Endodermal cell (in vitro differentiated cells): ENCODE data around the gene DTNBP1. TPM values are rescaled to one million over a fixed set of nuclear protein-coding genes. Genes with fewer than 3 reads are reported as not detected.

Experiments
- DNase-seq: peaks from one replicate; pipeline ENCODE4 v3.0.0-alpha.2; 2017
- H3K27ac ChIP-seq: 2 replicates; pipeline ENCODE4 v1.5.1; 2013; ENCODE audit warnings: mild to moderate bottlenecking, low read depth, low read length, moderate library complexity
- H3K27me3 ChIP-seq: 2 replicates; pipeline ENCODE4 v1.6.1; 2013; ENCODE audit warnings: mild to moderate bottlenecking, low read length, moderate library complexity; ENCODE audit not compliant: insufficient read depth, control insufficient read depth, poor library complexity, severe bottlenecking
- H3K36me3 ChIP-seq: 2 replicates; pipeline ENCODE4 v1.7.0; 2013; ENCODE audit warnings: mild to moderate bottlenecking, low read length, moderate library complexity; ENCODE audit not compliant: control insufficient read depth, insufficient read depth
- H3K4me1 ChIP-seq: one replicate; pipeline ENCODE4 v1.7.0; 2013; ENCODE audit warnings: low read length; ENCODE audit not compliant: control insufficient read depth, insufficient read depth
- H3K4me3 ChIP-seq: 2 replicates; pipeline ENCODE4 v1.5.1; 2013; ENCODE audit warnings: mild to moderate bottlenecking, low read length, moderate library complexity
- H3K9ac ChIP-seq: 2 replicates; pipeline ENCODE4 v1.6.1; 2013; ENCODE audit warnings: mild to moderate bottlenecking, low read length, moderate library complexity; ENCODE audit not compliant: poor library complexity, severe bottlenecking; ENCODE audit errors: extremely low read depth
- H3K9me3 ChIP-seq: 2 replicates; pipeline ENCODE4 v1.6.1; 2013; ENCODE audit warnings: mild to moderate bottlenecking, low read length, moderate library complexity; ENCODE audit not compliant: control insufficient read depth
- H3K27ac Mint-ChIP-seq: 2 replicates; pipeline ENCODE4 v1.8.0; 2020; ENCODE audit warnings: mixed read lengths
- H3K27me3 Mint-ChIP-seq: 2 replicates; pipeline ENCODE4 v1.8.0; 2021; ENCODE audit warnings: mild to moderate bottlenecking, mixed read lengths; ENCODE audit not compliant: insufficient read depth
- H3K36me3 Mint-ChIP-seq: 2 replicates; pipeline ENCODE4 v1.8.0; 2020; ENCODE audit warnings: low read depth, mixed read lengths
- H3K4me1 Mint-ChIP-seq: 2 replicates; pipeline ENCODE4 v1.8.0; 2020; ENCODE audit warnings: mixed read lengths
- H3K4me3 Mint-ChIP-seq: 2 replicates; pipeline ENCODE4 v1.8.0; 2020; ENCODE audit warnings: mild to moderate bottlenecking, moderate library complexity, mixed read lengths
- H3K9me3 Mint-ChIP-seq: 2 replicates; pipeline ENCODE4 v1.8.0; 2020; ENCODE audit warnings: mild to moderate bottlenecking, mixed read lengths
- CTCF ChIP-seq: fragments of 200-600 bp; sonication (generic); conservative IDR thresholded peaks from 2 replicates; pipeline ENCODE4 v1.5.0; 2021; ENCODE audit warnings: antibody characterized with exemption, mild to moderate bottlenecking
- WGBS, 2 experiments: methylation state at CpG; one replicate each; pipeline versions ENCODE4 v1.1.5 to v1.1.7; 2013; ENCODE audit warnings: missing lambda C conversion rate in 2 of 2, mixed read lengths in 1 of 2; ENCODE audit not compliant: insufficient coverage in 1 of 2, insufficient read length in 1 of 2; 5-methylcytosine and 5-hydroxymethylcytosine counted together
- total RNA-seq, 2 donors: library from RNA; stranded (reverse); fragmentation: NEBNext Ultra II Directional in 1 of 2; extraction: Animal tissue kit (Norgen Biotek cat#: 25700) in 1 of 2; gene quantifications; 2 replicates in 1 of 2; 3 replicates in 1 of 2; pipeline ENCODE4 v1.2.1, GENCODE V29; 2021

Gene DTNBP1
- total RNA-seq, 2 donors from 2014 or later = 14.1 to 31.4 TPM

GRCh38 chr6:15582499-15582898 lies 80.3 kb downstream of the DTNBP1 start:
- H3K4me1 ChIP-seq = no peaks in the 10 kb centered on the region
- DNase-seq = no peak
- no peaks in the 10 kb centered on the region for H3K9me3 ChIP-seq
- H3K27ac ChIP-seq = no peak overlapping the region
- Mint-ChIP-seq H3K9me3 (no peaks in the 10 kb centered on the region), H3K4me1 (peaks cover 3% of the 10 kb centered on the region), H3K27me3 (no peaks in the 10 kb centered on the region), H3K4me3 (no peak overlapping the region), H3K36me3 (no peaks in the 10 kb centered on the region), H3K27ac (no peak overlapping the region)
- no peak overlapping the region for H3K4me3 ChIP-seq
- no peaks in the 10 kb centered on the region for H3K27me3 ChIP-seq
- no peak overlapping the region for H3K9ac ChIP-seq
- no peaks in the 10 kb centered on the region for H3K36me3 ChIP-seq
- WGBS, 2 experiments = no CpG with 5 or more reads among the region's 1 CpG
- TF ChIP-seq CTCF = no peak

GRCh38 chr6:15581751-15582150 lies 81.1 kb downstream of the DTNBP1 start:
- no peaks in the 10 kb centered on the region for H3K9me3 Mint-ChIP-seq
- H3K36me3 Mint-ChIP-seq = no peaks in the 10 kb centered on the region
- Histone ChIP-seq H3K27ac (no peak overlapping the region), H3K4me3 (no peak overlapping the region), H3K36me3 (no peaks in the 10 kb centered on the region), H3K27me3 (no peaks in the 10 kb centered on the region), H3K4me1 (no peaks in the 10 kb centered on the region), H3K9me3 (no peaks in the 10 kb centered on the region), H3K9ac (no peak overlapping the region)
- no peaks in the 10 kb centered on the region for H3K27me3 Mint-ChIP-seq
- H3K27ac Mint-ChIP-seq = no peak overlapping the region
- DNase-seq = no peak
- WGBS, 2 experiments = 96 to 100% methylated on average over 3 to 4 of the region's 4 CpGs
- H3K4me3 Mint-ChIP-seq = no peak overlapping the region
- H3K4me1 Mint-ChIP-seq = peaks cover 3% of the 10 kb centered on the region
- TF ChIP-seq CTCF = no peak

- Histone ChIP-seq H3K9me3 (no peaks in the 10 kb centered on the region), H3K27me3 (no peaks in the 10 kb centered on the region), H3K27ac (no peak overlapping the region), H3K4me3 (no peak overlapping the region), H3K36me3 (no peaks in the 10 kb centered on the region), H3K9ac (no peak overlapping the region), H3K4me1 (no peaks in the 10 kb centered on the region)
- TF ChIP-seq CTCF = no peak
- Mint-ChIP-seq H3K9me3 (no peaks in the 10 kb centered on the region), H3K27ac (no peak overlapping the region), H3K4me1 (peaks cover 3% of the 10 kb centered on the region), H3K27me3 (no peaks in the 10 kb centered on the region), H3K36me3 (no peaks in the 10 kb centered on the region), H3K4me3 (no peak overlapping the region)
- 82 to 100% methylated on average over 1 to 2 of the region's 2 CpGs for WGBS, 2 experiments
- no peak for DNase-seq
Observed at GRCh38 chr6:15580326-15580725, 82.5 kb downstream of the DTNBP1 start.
